PC-3 (cell line): ENCODE results near the gene ELF4.

Source experiments
- CTCF ChIP-seq: fragments of 300-600 bp; sonication (generic); conservative IDR thresholded peaks from 2 replicates; pipeline ENCODE4 v1.5.1; 2017; ENCODE audit warnings: antibody characterized with exemption, low read depth, mild to moderate bottlenecking, low read length
- EZH2 ChIP-seq: fragments of 300-600 bp; sonication (generic); IDR thresholded peaks from one replicate; pipeline ENCODE4 v1.6.1; 2017; ENCODE audit warnings: antibody characterized with exemption, mild to moderate bottlenecking, low read length; ENCODE audit not compliant: unreplicated experiment
- EZH2phosphoT487 ChIP-seq: fragments of 300-600 bp; sonication (generic); IDR thresholded peaks from 2 replicates; pipeline ENCODE4 v1.6.1; 2018; ENCODE audit warnings: mild to moderate bottlenecking, antibody characterized with exemption, low read length, borderline replicate concordance

GRCh38 chrX:130125091-130125874 lies 15.0 kb upstream of the ELF4 start:
- TF ChIP-seq EZH2 (no peak), CTCF (no peak), EZH2phosphoT487 (no peak)
